HG02885 (cell line): Measurements from ENCODE around the gene ARL15.

ENCODE experiments used
- ATAC-seq: cut with Tn5 transposase; IDR thresholded peaks from one replicate; pipeline ENCODE4 v1.9.1; 2021; ENCODE audit warnings: mild to moderate bottlenecking; ENCODE audit not compliant: unreplicated experiment, poor library complexity

ARL15 gene

GRCh38 chr5:54288568-54289217, 21.7 kb downstream of the ARL15 start:
- ATAC-seq = no peak

GRCh38 chr5:54285686-54286085, 24.7 kb downstream of the ARL15 start:
- ATAC-seq = no peak

GRCh38 chr5:54284586-54284985, 25.8 kb downstream of the ARL15 start:
- no peak for ATAC-seq

DNA sequence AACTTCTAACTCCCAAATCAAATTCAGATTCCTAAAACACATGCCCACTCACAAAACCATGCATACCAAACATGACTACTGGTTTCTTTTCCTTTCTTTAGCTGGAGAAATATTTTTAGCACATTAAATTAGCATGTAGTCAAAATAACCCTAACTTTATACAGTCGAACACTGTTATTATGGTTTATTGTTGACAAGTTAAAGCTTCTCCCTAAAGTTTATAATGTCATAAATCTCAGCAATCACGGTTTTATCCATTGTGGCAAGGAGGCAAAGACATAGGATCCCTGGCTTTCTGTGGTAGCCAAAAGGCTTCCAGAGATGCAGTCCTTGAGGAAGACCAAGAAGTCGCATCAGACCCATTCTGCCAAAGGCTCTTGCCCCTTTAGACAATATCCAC, 27.5 kb downstream of the ARL15 start:
- ATAC-seq = no peak

DNA sequence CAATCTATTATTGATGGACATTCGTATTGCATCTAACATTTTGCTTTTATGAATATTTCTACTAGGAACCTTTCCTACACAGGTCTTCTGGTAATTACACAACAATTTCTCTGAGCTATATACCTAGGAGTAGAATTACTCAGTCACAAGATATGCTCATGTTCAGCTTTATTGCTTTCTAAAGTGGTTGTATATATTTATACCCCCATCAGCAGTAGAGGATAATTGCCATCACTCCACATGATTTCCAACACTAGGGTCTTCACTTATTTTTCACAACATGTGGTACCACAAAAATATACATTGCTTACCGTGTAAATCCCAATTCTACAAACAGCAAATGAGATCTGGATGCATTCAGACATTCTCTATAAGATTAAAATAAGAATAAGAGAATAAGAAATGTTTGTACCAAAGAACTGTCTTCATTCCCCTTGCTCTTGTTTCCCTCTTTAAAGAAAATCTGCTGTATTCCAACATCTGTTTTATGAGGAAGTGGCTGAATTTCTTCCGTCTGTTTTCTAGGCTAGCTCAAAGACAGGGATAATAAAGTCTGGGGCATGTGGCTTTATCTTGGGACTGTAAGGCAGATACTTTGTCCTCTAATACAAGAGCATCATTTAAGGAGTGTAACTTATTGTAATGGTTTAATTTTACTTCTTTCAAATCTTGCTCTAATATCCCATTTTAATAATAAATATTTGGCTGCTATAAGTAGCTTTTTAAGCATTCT, 28.2 kb downstream of the ARL15 start:
- ATAC-seq = no peak

DNA sequence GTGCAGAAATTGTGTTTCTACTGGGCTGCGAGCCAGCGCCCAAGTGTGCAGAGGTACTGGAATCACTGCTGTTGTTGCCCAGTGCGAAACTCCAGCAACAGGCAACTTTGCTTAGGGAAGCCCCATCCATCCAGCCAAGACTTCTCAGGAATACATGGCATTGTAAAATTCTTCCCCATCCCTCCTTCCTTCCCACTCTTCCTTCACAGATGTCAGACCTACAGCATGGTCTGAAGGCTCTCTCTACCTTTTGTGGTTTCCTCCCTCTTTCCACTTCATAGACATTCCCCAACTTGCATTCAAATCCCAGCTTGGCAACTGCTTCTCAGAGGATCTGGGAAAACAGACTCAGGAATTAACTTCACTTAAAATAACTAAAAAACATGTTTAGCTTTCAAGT, 30.4 kb downstream of the ARL15 start:
- ATAC-seq = no peak

- no peak for ATAC-seq
These were observed 31.2 kb downstream of the ARL15 start for GRCh38 chr5:54278979-54279717.

DNA sequence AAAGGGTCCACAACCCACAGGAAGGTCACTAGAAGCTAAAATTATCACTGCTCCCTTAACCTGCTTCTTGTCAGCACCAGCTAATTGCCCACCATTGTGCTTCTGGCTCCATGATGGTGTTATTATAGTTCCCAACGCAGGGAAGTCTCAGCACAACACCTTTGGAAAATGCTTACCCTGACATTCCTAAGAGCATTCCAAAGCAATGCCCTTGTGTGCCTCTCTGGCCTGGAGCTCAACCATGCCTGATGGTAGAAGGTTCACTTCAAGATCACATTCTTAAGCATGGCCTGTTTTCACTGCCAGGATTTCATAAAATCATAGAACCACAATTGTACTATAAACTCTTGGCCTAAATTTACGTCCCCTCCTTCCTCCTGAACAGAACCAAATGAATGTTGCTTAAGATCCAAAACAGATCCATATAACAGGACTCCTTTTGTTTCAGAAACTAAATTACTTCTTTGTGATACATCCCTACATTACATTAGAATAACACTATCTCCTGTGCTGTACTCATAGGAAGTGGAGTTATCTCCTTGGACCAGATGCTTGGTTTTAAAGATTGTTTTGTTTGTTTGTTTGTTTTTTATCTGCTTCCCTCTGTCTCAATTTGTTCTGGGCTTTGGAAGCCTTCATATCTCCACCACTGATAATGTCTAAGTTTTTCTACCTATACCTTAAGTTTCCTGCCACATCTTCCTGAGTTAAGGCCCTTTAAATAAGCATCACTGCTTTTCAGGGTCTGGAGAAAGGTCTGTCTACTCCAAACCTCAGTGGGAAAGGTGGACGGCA, 32.1 kb downstream of the ARL15 start:
- ATAC-seq = no peak

GRCh38 chr5:54276048-54276447, 34.3 kb downstream of the ARL15 start:
- ATAC-seq = no peak

DNA sequence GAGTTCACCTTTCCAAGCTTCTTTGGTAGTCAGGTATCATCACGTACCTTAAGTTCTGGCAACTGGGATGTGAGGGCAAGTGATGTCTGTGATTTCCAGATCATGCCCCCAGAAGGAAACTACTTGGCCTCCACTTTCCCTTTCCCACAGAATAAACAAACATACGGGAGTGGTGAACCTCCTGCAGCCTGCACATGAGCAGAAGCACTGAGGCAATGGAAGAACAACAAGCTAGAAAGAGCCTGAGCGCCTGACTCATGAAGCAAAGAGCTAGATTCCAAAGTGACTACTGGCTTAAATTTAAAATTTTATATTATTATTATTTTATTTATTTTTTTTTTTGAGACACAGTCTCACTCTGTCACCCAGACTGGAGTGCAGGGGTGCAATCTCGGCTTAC, 35.0 kb downstream of the ARL15 start:
- ATAC-seq = no peak

DNA sequence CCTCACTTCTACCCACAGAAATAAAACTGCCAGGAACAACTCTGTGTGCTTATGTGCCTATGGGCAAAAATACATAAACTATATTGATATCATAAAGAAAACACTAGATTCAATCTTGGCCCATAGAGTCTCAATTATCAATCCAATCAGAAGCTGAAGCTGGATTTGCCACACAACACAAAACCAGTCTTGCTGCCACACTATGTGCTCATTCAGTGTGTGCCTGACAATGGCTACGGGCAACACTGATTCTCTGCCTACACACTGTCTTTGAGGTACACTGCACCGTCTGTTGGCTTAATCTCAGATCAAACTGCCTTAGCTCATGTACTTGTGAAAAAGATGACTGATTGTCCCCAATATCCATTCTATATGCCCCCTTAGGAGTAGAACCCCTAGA, 35.4 kb downstream of the ARL15 start:
- ATAC-seq = no peak

DNA sequence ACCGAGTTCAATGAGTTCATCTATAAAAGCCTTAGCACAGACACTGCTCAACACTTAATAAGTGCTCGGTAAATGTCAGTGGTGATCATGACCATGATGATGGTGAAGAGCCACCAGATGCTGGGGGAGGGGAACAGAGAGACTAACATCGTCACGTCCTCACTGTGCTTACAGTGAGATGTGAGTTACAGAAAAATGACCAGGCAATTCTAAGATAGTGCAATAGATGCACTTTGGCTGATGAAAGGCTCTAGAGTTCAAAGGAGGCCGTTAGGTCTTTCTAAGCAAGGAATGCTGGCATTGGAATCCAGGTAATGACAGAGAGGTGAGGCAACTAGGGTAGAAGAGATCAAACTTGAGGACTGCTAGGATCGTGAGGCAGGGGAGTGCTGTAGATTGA, 36.7 kb downstream of the ARL15 start:
- no peak for ATAC-seq

DNA sequence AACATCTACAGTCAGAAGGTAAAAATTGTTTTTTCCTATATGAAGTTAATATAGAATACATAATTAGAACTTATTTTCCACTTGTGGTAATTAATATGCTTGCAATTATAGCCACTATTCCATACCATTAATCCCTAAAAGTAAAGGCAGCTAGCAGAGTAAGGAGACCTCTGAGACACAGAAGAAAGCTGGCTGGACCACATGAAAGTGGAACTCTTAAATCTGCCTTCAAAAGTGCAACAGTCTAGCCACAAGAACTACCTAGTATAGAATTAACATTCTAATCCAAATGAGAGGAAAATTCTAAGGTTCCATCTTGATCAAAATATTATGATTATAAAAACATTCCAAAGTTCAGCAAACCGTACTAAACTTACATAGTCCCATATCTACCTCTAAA, 37.6 kb downstream of the ARL15 start:
- no peak for ATAC-seq

DNA sequence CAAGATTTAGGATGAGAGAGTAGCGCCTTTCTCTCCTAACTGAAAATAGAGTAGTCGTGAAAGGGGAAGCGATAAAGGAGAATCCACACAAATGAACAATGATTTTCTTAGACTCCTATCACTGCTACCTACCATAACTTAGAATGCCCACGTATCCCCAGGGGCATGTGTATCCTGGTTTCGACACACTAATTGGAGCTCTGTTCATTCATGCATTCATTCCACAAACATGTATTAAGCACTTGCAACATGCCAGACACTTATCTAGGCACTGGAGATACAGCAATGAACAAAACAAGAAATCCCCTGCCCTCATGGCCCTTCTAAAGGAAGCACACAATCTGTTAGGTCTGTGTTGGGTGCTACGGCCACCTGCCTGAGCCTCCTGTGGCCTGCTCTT, 40.0 kb downstream of the ARL15 start:
- ATAC-seq = no peak

GRCh38 chr5:54264574-54264973, 45.8 kb downstream of the ARL15 start:
- no peak for ATAC-seq

- no peak for ATAC-seq
These were observed 46.9 kb downstream of the ARL15 start for GRCh38 chr5:54263447-54263846.

- no peak for ATAC-seq
These were observed 48.8 kb downstream of the ARL15 start for GRCh38 chr5:54261596-54261995.

GRCh38 chr5:54259981-54260380, 50.4 kb downstream of the ARL15 start:
- ATAC-seq = no peak

GRCh38 chr5:54259090-54259489, 51.3 kb downstream of the ARL15 start:
- ATAC-seq = no peak

DNA sequence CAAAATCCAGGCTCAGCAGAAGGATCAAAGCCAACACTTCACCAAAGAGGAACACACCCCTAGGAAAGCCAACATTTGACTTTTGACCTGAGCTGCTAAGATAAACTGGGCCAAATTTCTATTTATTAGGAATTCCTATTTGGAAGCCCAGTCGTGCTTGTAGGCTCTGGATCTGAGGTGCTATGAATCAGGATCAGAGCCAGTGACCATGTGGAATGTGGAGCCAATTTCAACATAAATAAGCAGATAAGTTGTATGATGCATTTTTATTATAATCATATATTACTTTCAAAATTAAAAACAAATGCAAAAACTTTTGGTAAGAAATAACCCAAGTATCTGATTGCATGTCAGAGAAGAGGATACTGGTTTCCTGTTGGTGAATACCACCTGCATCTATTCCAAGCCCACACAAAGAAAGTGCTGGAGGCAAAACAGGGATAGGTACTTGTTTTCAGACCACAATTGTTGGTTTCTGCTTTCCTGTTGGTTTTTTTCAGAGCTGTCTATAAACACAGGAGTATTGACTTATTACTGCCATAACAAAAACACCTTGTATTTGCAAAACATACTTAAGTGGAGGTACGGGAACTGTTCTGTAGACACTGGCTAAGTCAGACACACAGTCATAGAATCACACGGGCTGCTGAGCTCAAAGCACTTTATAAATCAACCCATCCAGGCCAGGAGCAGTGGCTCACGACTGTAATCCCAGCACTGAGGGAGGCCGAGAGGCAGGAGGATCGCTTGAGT, 52.8 kb downstream of the ARL15 start:
- ATAC-seq = no peak
